GM23338 (cell line): ENCODE data around the gene PVR. TPM values are rescaled to one million over a fixed set of nuclear protein-coding genes. Genes with fewer than 3 reads are reported as not detected.
A peak's percentile ranks its signal among the peaks of the same experiment; 100 is the strongest.

ENCODE experiments used
- ATAC-seq: fragments of 200-7000 bp; cut with Tn5 transposase; 3 replicates; pipeline ENCODE4 v1.9.1; 2020
- DNase-seq: peaks from one replicate; pipeline ENCODE4 v3.0.0-alpha.2; 2015; ENCODE audit warnings: low spot score
- H2AFZ ChIP-seq: fragments of 200-600 bp; sonication (generic); 2 replicates; pipeline ENCODE4 v1.8.0; 2016; ENCODE audit warnings: antibody characterized with exemption, mild to moderate bottlenecking, moderate library complexity
- H3F3A ChIP-seq: fragments of 200-600 bp; sonication (generic); replicated peaks from 2 replicates; pipeline ENCODE4 v1.8.0; 2017; ENCODE audit warnings: antibody characterized with exemption, mixed run types, low read depth
- H3K27ac ChIP-seq: fragments of 200-600 bp; sonication (generic); 2 replicates; pipeline ENCODE4 v1.6.1; 2016; ENCODE audit warnings: low read depth
- H3K27me3 ChIP-seq: fragments of 200-600 bp; sonication (generic); 2 replicates; pipeline ENCODE4 v1.8.0; 2016; ENCODE audit warnings: mild to moderate bottlenecking, mixed run types, moderate library complexity; ENCODE audit not compliant: insufficient read depth
- H3K36me3 ChIP-seq: fragments of 200-600 bp; sonication (generic); 2 replicates; pipeline ENCODE4 v1.8.0; 2016; ENCODE audit warnings: mild to moderate bottlenecking; ENCODE audit not compliant: insufficient read depth
- H3K4me1 ChIP-seq: fragments of 200-600 bp; sonication (generic); 2 replicates; pipeline ENCODE4 v1.8.0; 2016; ENCODE audit warnings: mild to moderate bottlenecking, moderate library complexity; ENCODE audit not compliant: insufficient read depth
- H3K4me2 ChIP-seq: fragments of 200-600 bp; sonication (generic); 2 replicates; pipeline ENCODE4 v1.7.1; 2017; ENCODE audit warnings: mixed run types
- H3K4me3 ChIP-seq: fragments of 200-600 bp; sonication (generic); 2 replicates; pipeline ENCODE4 v1.6.1; 2016; ENCODE audit warnings: mixed run types
- H3K79me2 ChIP-seq: fragments of 200-600 bp; sonication (generic); replicated peaks from 2 replicates; pipeline ENCODE4 v1.8.0; 2017; ENCODE audit warnings: mild to moderate bottlenecking; ENCODE audit not compliant: insufficient read depth
- H3K9me2 ChIP-seq: fragments of 200-600 bp; sonication (generic); 2 replicates; pipeline ENCODE4 v1.8.0; 2017; ENCODE audit not compliant: insufficient read depth
- H4K20me1 ChIP-seq: fragments of 200-600 bp; sonication (generic); replicated peaks from 2 replicates; pipeline ENCODE4 v1.8.0; 2017; ENCODE audit warnings: mild to moderate bottlenecking; ENCODE audit not compliant: insufficient read depth
- H3K27ac Mint-ChIP-seq: 2 replicates; pipeline ENCODE4 v1.8.0; 2020; ENCODE audit warnings: inconsistent platforms, mild to moderate bottlenecking, moderate library complexity, mixed read lengths
- H3K27me3 Mint-ChIP-seq: 3 replicates; pipeline ENCODE4 v1.8.0; 2022; ENCODE audit warnings: low read depth, mild to moderate bottlenecking, moderate library complexity, mixed read lengths, inconsistent platforms; ENCODE audit not compliant: insufficient read depth, poor library complexity
- H3K36me3 Mint-ChIP-seq: 3 replicates; pipeline ENCODE4 v1.8.0; 2021; ENCODE audit warnings: low read depth, mild to moderate bottlenecking, inconsistent platforms, moderate library complexity, mixed read lengths
- H3K4me1 Mint-ChIP-seq: 3 replicates; pipeline ENCODE4 v1.8.0; 2020; ENCODE audit warnings: mild to moderate bottlenecking, inconsistent platforms, mixed read lengths
- H3K4me3 Mint-ChIP-seq: 3 replicates; pipeline ENCODE4 v1.8.0; 2021; ENCODE audit warnings: moderate library complexity, mild to moderate bottlenecking, inconsistent platforms, mixed read lengths
- H3K9me3 Mint-ChIP-seq: 3 replicates; pipeline ENCODE4 v1.8.0; 2020; ENCODE audit warnings: moderate library complexity, mild to moderate bottlenecking, inconsistent platforms, mixed read lengths
- CREB1 ChIP-seq: fragments of 250-450 bp; sonication (Bioruptor Pico); IDR thresholded peaks from 2 replicates; pipeline ENCODE4 v1.5.0; 2020; ENCODE audit warnings: low read depth, mild to moderate bottlenecking, moderate library complexity
- ETS1 ChIP-seq: IDR thresholded peaks from 2 replicates; pipeline ENCODE4 v1.6.1; 2016; ENCODE audit warnings: antibody characterized with exemption
- EZH2phosphoT487 ChIP-seq: fragments of 200-600 bp; sonication (generic); IDR thresholded peaks from one replicate; pipeline ENCODE4 v1.8.1; 2018; ENCODE audit warnings: antibody characterized with exemption; ENCODE audit not compliant: unreplicated experiment
- NANOG ChIP-seq: IDR thresholded peaks from 2 replicates; pipeline ENCODE4 v1.6.1; 2016; ENCODE audit warnings: antibody characterized with exemption, borderline replicate concordance
- POLR2AphosphoS5 ChIP-seq: IDR thresholded peaks from 2 replicates; pipeline ENCODE4 v1.6.1; 2016; ENCODE audit warnings: antibody characterized with exemption, low read depth
- REST ChIP-seq: IDR thresholded peaks from one replicate; pipeline ENCODE4 v1.6.1; 2018; ENCODE audit warnings: antibody characterized with exemption; ENCODE audit not compliant: unreplicated experiment
- ZNF114 ChIP-seq: fragments of 250-450 bp; sonication (Bioruptor Pico); IDR thresholded peaks from 2 replicates; pipeline ENCODE4 v1.5.0; 2020; ENCODE audit warnings: mild to moderate bottlenecking, moderate library complexity
- polyA plus RNA-seq: library from polyadenylated mRNA; unstranded; fragments of >200 nt; fragmentation: Nextera tagmentation; extraction: Ambion mirVana; gene quantifications from 2 replicates; pipeline ENCODE4 v1.2.1, GENCODE V29; 2016
- total RNA-seq: library from RNA; depleted of rRNA; stranded (reverse); fragments of >200 nt; shearing (Covaris generic); gene quantifications from 2 replicates; pipeline ENCODE4 v1.2.3, GENCODE V29; 2014

PVR gene
- total and polyA plus RNA-seq, 2 experiments from 2014 or later: 4.8 to 19.0 TPM

- Mint-ChIP-seq H3K27me3 (peaks cover 3% of the 10 kb centered on the region), H3K9me3 (peaks cover 12% of the 10 kb centered on the region), H3K4me1 (peaks cover 20% of the 10 kb centered on the region), H3K4me3 (no peak overlapping the region), H3K27ac (no peak overlapping the region), H3K36me3 (no peaks in the 10 kb centered on the region; the same call in 2 of the 3 replicates)
- ATAC-seq: no peak
- Histone ChIP-seq H3K79me2 (no peaks in the 10 kb centered on the region), H3K36me3 (no peaks in the 10 kb centered on the region), H3K27me3 (no peaks in the 10 kb centered on the region), H3K27ac (no peak overlapping the region), H3K4me1 (peaks cover 29% of the 10 kb centered on the region), H3F3A (no peaks in the 10 kb centered on the region), H2AFZ (no peak overlapping the region), H3K4me3 (no peak overlapping the region), H3K9me2 (peaks cover 17% of the 10 kb centered on the region), H4K20me1 (no peaks in the 10 kb centered on the region), H3K4me2 (no peak overlapping the region)
- TF ChIP-seq CREB1 (CRISPR knock-in tag): no peak
- no peak for TF ChIP-seq ETS1
- TF ChIP-seq NANOG: no peak
- no peak for TF ChIP-seq POLR2AphosphoS5
- no peak for TF ChIP-seq REST
- no peak for DNase-seq
These were observed 43.2 kb upstream of the PVR start for GRCh38 chr19:44600466-44600865.

GRCh38 chr19:44602081-44602480 lies 41.6 kb upstream of the PVR start:
- H3K9me3 Mint-ChIP-seq: peaks cover 9% of the 10 kb centered on the region
- H3K36me3 Mint-ChIP-seq: no peaks in the 10 kb centered on the region; the same call in 1 of the 3 replicates
- Histone ChIP-seq H3F3A (no peaks in the 10 kb centered on the region), H3K4me2 (no peak overlapping the region), H3K4me3 (no peak overlapping the region), H4K20me1 (no peaks in the 10 kb centered on the region), H2AFZ (peak overlapping the region; percentile 67; the same call in 1 of the 2 replicates), H3K79me2 (no peaks in the 10 kb centered on the region), H3K9me2 (peaks cover 17% of the 10 kb centered on the region), H3K27ac (no peak overlapping the region), H3K36me3 (no peaks in the 10 kb centered on the region), H3K4me1 (peaks cover 29% of the 10 kb centered on the region), H3K27me3 (no peaks in the 10 kb centered on the region)
- H3K27ac Mint-ChIP-seq: no peak overlapping the region
- TF ChIP-seq EZH2phosphoT487: no peak
- TF ChIP-seq ZNF114 (CRISPR knock-in tag): no peak
- ATAC-seq (no peak; the same call in 2 of the 3 replicates), DNase-seq (no peak)
- no peak overlapping the region for H3K4me3 Mint-ChIP-seq
- peaks cover 3% of the 10 kb centered on the region for H3K27me3 Mint-ChIP-seq
- H3K4me1 Mint-ChIP-seq: peaks cover 23% of the 10 kb centered on the region
